Stimulated activated CD8-positive, alpha-beta memory T cell treated with anti-CD3 and anti-CD28 coated beads, Interleukin-7, amount 100 ng/mL, for 24 hours (primary cell): Measurements from ENCODE around the gene EPS8L2.

Experiments used
- DNase-seq: peaks from one replicate; pipeline ENCODE4 v3.0.0-alpha.2; 2020; ENCODE audit warnings: low read depth

The EPS8L2 gene

GRCh38 chr11:705646-706438 is at the start of gene EPS8L2:
Gene EPS8L2, plus strand, starts transcription at chr11:706231. Its CDS starts 3,177 bp downstream, at chr11:709408.
- no peak for DNase-seq

DNA sequence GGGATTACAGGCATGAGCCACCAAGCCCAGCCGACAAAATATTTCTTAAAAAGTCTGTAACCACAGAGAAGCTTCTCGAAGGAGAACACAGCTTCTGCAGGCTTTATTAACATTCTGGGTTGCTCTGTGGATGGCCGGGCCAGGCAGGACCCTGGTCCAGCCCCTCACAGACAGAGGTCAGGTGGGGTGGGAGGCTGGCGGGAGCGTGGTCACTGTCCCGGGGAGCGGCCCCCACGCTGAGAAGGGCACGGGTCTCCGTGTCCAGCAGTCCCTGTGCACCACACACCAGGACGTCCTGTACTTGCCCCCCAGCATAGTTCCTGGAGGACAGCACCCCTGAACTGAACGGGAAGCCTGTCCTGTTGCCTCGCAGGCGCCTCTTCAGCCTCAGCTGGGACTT is 49.6 kb upstream of the EPS8L2 start:
- no peak for DNase-seq

DNA sequence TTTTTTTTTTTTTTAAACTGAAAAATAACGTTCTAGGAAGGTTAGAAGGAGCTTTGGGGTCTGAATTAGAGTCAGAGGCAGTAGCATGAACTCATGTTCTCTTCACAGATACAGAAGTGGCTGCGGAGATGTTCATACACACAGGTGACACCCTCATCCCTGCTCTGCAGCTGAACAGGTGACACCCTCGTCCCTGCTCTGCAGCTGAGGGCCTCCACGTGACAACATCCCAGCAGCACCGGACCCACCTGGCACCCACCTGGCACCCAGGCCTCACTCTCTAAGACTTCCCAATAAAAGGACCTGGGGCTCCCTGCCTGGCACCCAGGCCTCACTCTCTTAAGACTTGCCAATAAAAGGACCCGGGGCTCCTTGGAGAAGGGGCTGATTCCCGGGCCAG is 49.2 kb upstream of the EPS8L2 start:
- DNase-seq = no peak

GRCh38 chr11:657691-658126 is 48.3 kb upstream of the EPS8L2 start:
- DNase-seq = no peak

DNA sequence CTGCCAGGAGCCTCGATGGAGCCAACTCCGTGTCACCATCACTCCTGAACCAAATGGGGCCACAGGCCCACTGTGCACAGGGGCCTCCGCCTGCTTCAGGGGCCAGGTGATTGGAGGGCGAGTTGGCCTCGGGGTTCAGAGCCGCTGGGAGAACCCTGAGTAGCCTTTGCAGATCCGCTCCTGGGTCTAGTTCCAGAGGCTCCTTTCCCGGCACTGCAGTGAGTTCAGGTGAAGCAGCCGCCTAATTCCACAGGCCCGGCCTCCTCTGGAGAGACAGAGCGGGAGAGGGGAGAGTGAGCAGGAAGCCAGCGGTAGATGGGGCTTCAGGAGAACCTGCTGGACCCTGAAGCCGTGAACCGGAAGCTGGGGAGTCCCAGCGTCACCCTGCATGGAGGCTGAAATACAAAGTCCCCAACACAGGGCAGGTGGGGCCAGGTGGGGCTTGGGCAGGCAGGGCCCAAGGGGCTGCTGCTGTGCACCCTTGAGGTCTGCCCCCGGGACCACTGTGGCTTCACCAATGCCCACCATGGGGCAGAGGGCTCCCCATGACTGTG is 46.4 kb upstream of the EPS8L2 start:
- no peak for DNase-seq

DNA sequence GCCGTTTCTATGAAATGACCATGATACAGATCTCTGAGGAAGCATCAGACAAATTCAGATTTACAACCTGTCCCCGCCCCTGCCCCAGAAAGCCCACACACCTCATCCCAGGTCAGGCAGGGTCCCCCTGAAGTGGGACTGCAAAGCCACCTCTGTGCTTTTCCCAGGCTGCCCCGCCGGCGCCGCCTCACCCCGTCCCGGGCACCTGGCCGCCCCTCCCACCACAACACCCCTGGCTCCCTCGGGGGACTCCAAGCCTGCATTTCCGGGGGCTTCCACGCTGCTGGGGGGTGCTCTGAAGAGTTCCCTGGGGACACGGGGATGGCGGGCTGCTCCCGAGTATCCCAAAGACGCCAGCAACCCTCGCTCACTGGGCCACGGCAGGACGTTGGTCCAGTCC is 45.8 kb upstream of the EPS8L2 start:
- DNase-seq = no peak

- DNase-seq = no peak
Observed at GRCh38 chr11:660681-661444, 45.2 kb upstream of the EPS8L2 start.

DNA sequence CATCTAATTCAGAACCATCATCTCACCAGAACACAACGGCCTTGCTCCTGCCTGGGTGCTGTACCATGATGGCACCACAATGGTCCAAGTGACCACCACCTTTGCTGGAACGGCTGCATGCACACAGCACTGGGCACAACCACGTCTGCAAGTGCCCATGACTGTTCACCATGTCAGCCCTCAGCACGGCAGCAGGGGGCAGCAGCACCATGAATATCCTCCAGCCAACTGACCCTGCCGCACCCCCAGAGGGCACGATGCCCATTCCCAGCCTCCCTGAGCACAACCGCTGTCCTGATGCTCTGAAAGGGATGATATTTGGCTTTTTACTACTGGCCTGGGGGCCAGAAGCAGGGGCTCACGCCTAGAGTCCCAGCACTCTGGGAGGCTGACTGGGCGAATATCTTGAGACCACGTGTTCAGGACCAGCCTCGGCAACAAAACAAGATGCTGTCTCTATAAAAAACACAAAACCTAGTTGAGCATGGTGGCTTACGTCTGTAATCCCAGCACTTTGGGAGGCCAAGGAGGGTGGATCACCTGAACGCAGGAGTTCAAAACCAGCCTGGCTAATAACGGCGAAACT is 43.2 kb upstream of the EPS8L2 start:
- DNase-seq = no peak

- DNase-seq = no peak
Observed at GRCh38 chr11:665062-665703, 40.8 kb upstream of the EPS8L2 start.

DNA sequence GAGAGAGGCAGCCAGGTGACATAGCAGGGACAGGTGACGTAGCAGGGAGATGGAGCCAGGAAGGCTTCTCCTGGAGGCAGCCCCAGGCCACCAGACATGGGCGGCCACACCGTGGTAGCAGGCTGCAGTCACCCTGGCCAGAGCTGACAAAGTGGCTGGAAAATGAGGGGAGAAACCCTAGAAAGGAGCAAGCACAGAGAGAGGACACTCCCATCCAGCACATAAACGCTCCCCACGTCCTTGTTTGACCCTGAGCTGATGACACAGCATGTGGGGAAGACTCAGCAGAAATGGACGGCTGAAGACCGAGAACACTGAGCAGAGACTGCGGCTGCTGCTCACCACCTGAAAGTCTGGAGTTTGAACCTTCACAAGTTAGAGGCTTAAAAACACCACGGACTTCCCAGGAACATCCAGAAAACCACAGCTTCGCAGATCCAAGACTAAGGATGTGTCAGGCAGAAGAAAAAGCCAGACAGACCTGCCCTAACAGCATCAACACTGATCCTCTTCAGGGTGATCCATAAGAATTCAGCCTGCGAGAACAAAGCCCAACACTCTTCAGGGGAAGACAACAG is 40.2 kb upstream of the EPS8L2 start:
- no peak for DNase-seq

GRCh38 chr11:673866-674265 is 32.2 kb upstream of the EPS8L2 start:
- no peak for DNase-seq

DNA sequence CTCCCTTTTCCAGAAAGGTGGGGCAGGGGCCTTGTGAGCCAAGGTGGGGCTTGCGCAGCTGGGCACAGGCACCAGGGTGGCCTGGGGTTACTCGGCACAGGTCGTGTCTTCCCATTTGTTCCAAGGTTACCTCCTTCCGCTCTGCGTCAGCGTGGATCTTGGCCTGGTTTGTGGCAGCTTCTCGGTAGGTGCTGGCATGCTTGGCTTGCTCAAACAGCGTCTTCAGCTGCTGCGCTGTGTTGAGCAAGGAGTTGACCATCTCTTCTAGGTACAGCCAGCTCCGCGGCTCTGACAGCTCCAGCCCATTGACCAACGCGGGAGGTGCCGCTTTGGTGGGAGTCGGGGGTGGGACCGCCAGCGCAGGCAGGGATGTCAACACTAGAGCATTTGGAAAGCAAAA is 31.6 kb upstream of the EPS8L2 start:
- no peak for DNase-seq

DNA sequence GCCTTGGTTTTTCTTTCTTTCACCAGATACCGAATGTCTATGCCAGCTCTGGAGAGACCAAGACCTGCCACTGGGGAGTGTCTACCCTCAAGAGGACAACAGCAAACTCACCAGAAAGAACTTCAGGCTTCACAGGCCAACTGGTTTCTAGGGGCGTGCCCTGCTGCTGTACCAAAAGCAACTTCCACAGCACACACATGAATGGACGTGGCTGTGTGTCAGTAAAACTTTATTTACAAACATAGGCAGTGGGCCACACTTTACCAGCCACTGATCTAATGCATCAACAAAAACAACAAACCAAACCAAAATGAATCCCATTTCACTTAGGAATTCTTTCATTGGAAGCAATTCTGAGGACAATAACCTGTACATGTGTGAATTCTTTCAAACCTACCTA is 27.7 kb upstream of the EPS8L2 start:
- no peak for DNase-seq

- DNase-seq = no peak
Observed at GRCh38 chr11:679271-680207, 26.5 kb upstream of the EPS8L2 start.

- DNase-seq = no peak
Observed at GRCh38 chr11:680476-680875, 25.6 kb upstream of the EPS8L2 start.

DNA sequence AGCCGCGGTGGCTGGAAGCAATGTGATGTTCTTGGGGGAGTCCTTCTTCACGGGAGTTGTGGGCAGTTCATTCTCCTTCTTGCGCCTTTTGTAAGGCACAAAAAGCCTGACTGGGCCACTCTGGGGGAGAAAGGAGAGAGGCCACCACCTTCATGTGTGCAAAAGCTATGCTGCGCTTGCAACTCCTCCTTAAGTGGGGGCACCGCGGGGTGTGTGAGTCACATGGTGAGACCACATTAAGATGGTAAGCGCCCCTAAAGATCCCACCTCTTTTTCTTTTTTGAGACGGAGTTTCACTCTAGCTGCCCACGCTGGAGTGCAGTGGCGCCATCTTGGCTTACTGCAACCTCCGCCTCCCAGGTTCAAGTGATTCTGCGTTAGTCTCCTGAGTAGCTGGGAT is 25.1 kb upstream of the EPS8L2 start:
- DNase-seq = no peak

DNA sequence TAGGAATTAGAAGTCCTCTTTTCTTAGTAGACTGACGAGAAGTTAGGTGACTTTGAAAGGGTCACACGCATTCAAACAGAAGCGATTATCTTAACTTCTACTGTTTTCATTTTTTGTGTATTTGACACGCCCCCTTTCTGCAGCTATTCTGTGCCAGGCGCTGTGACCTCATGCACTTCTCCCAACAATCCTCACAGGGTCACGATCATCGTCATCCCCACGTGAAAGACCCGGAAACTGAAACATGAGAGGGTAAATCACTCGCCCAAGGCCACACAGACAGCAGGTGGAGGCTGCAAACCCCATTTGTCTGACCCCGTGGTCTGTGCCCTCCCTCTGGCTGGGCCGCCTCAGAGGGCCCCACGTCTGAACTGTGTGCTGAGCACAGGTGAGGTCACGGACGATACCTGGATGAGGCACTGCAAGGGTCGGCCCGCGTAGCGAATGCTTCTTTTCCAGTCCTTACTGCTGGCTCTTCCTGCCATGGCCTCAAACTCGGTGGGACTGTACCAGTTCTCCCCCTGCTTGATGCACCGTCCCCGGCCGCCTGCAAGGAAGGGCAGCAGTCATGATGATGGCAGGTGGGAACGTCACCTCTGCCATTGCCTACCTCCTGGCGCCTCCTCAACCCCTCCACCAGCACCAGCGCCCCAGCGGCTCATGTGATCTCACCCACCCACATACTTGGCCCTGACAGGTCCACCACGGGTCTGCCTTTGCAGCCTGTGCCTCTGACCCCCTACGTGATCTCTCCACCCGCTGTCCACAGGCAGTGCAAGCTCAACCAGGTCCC is 19.4 kb upstream of the EPS8L2 start:
- DNase-seq = no peak

DNA sequence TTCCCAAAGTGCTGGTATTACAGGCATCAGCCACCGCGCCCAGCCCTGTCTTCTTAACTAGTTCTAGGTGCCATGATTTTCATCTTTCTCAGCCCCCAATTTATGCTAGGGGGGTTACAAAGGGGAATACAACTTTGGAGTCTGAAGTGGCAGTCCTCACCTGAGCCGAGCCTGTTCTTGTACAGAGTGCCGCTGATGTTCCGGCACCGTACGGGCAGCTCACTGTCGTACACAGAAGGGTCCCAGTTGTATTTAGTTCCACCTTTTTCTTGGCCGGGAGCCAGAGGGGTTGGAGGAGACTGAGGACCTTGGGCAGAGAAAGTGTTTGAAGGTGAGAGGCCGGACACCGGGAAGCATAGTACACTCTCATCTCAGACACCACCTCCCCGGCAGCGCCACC is 18.3 kb upstream of the EPS8L2 start:
- DNase-seq = no peak

- DNase-seq = no peak
Observed at GRCh38 chr11:688681-689080, 17.4 kb upstream of the EPS8L2 start.

DNA sequence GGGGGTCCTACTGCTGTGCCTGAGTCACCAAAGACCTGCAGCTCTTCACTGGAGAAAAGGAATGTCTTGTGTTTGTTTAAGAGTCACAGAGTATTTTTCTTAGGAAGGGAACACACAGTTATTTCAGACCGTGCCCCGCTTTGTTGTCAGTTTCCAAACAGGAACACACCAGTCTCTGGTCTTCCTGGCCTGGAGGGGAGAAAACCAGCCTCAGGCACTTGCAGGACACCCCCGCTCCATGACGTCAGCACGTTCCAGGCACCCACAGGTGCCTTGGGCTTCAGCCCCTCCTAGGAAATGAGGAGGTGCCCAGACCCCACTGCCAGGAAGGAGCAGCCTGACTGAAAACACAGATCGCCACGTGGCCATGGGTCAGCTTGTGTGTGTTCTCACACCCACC is 16.4 kb upstream of the EPS8L2 start:
- no peak for DNase-seq
